HUES48 (cell line): ENCODE measurements around the gene LZTFL1.

Experiments used
- H3K27ac ChIP-seq: one replicate; pipeline ENCODE4 v1.7.0; 2013; ENCODE audit warnings: low read depth, low read length, inconsistent platforms
- H3K27me3 ChIP-seq: 2 replicates; pipeline ENCODE4 v1.6.1; 2013; ENCODE audit warnings: mild to moderate bottlenecking, low read length; ENCODE audit not compliant: control insufficient read depth, insufficient read depth
- H3K36me3 ChIP-seq: 2 replicates; pipeline ENCODE4 v1.6.1; 2013; ENCODE audit warnings: low read length; ENCODE audit not compliant: control insufficient read depth, insufficient read depth
- H3K4me1 ChIP-seq: 2 replicates; pipeline ENCODE4 v1.6.1; 2013; ENCODE audit warnings: mild to moderate bottlenecking, low read length; ENCODE audit not compliant: control insufficient read depth, insufficient read depth
- H3K4me3 ChIP-seq: 2 replicates; pipeline ENCODE4 v1.5.1; 2013; ENCODE audit warnings: mild to moderate bottlenecking, low read depth, low read length
- H3K9ac ChIP-seq: 2 replicates; pipeline ENCODE4 v1.6.1; 2013; ENCODE audit warnings: mild to moderate bottlenecking, low read depth, low read length, moderate library complexity
- H3K9me3 ChIP-seq: 2 replicates; pipeline ENCODE4 v1.6.1; 2013; ENCODE audit warnings: low read length; ENCODE audit not compliant: control insufficient read depth, insufficient read depth

The LZTFL1 gene

GRCh38 chr3:45774581-45775521, 67.1 kb downstream of the LZTFL1 start:
- no peak overlapping the region for H3K9ac ChIP-seq
- peaks cover 3% of the 10 kb centered on the region; the same call in 1 of the 2 replicates for H3K4me1 ChIP-seq
- no peak overlapping the region for H3K27ac ChIP-seq
- H3K9me3 ChIP-seq: no peaks in the 10 kb centered on the region
- H3K4me3 ChIP-seq: no peak overlapping the region
- H3K36me3 ChIP-seq: no peaks in the 10 kb centered on the region
- H3K27me3 ChIP-seq: no peaks in the 10 kb centered on the region

GRCh38 chr3:45773714-45774449, 68.0 kb downstream of the LZTFL1 start:
- H3K27me3 ChIP-seq: no peaks in the 10 kb centered on the region
- no peak overlapping the region for H3K27ac ChIP-seq
- no peak overlapping the region for H3K4me3 ChIP-seq
- H3K36me3 ChIP-seq: no peaks in the 10 kb centered on the region
- no peaks in the 10 kb centered on the region for H3K9me3 ChIP-seq
- peaks cover 3% of the 10 kb centered on the region; the same call in 1 of the 2 replicates for H3K4me1 ChIP-seq
- H3K9ac ChIP-seq: no peak overlapping the region
